Hepatocyte (in vitro differentiated cells): ENCODE data around the gene LINS1.

Experiments
- CTCF ChIP-seq: fragments of 200-600 bp; sonication (generic); IDR thresholded peaks from 2 replicates; pipeline ENCODE4 v1.5.1; 2016; ENCODE audit warnings: antibody characterized with exemption, mild to moderate bottlenecking; ENCODE audit not compliant: poor library complexity
- EZH2 ChIP-seq: fragments of 200-600 bp; sonication (generic); IDR thresholded peaks from 2 replicates; pipeline ENCODE4 v1.6.1; 2016; ENCODE audit warnings: antibody characterized with exemption, mild to moderate bottlenecking, borderline replicate concordance

- TF ChIP-seq CTCF (no peak), EZH2 (no peak)
These were observed 77.7 kb downstream of the LINS1 start for GRCh38 chr15:100524326-100524725.
